Measurements from ENCODE around the gene IFT81. TPM values are rescaled to one million over a fixed set of nuclear protein-coding genes. Genes with fewer than 3 reads are reported as not detected.

Gene IFT81
- polyA plus RNA-seq, 6 donors from 2014 or later: 0.84 to 1.9 (median 1.4) TPM; not detected in 1

DNA sequence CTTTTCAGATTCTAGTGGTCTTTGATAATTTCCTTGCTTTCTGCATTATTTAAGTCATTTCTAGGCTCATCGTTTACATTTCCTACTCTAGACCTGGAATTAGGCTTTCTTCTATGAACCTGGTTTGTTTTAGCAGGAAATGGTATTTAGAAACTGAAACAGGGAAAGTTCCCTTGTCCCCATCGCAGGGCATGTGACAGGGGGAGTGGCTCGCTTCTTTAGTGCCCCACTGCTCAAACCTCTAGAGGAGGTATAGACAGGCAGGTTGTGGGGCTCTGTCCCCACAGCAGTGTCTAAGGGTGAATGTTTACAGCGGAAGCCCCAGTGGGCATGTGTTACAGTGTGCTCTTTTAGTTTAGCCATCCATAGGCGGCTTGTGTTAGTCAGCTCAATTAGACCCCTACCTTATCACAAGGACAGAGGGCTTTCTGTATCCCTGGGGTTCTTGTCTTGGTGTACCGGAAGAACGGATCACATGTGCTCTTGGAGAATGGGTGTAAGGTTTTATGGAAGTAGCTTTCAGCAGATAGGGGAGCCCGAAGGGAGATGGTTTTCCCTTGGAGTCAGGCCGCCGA, 25.0 kb downstream of the IFT81 start:
- Mint-ChIP-seq H3K36me3 (peaks cover 0 to 3% of the 10 kb centered on the region in 2 donors), H3K9me3 (peaks cover 0 to 2% (median 0%) of the 10 kb centered on the region in 7 donors), H3K27me3 (no peaks in the 10 kb centered on the region), H3K4me1 (peaks cover 10 to 18% (median 12%) of the 10 kb centered on the region in 3 donors), H3K27ac (peak overlapping the region in 4 of 6 donors; percentile 45 to 89 (median 86)), H3K4me3 (peak overlapping the region in 6 of 8 donors; percentile 34 to 86 (median 66))
- peak; percentile 81 to 84 for ATAC-seq (ENCODE audit: low read depth in 2 of 2)
- DNase-seq: peak; percentile 32

GRCh38 chr12:110156766-110157165, 32.6 kb downstream of the IFT81 start:
- Mint-ChIP-seq H3K4me1 (peaks cover 0 to 5% (median 0%) of the 10 kb centered on the region in 3 donors), H3K36me3 (peaks cover 9 to 18% of the 10 kb centered on the region in 2 donors), H3K9me3 (peaks cover 5 to 21% (median 14%) of the 10 kb centered on the region in 7 donors), H3K4me3 (no peak overlapping the region), H3K27ac (no peak overlapping the region), H3K27me3 (no peaks in the 10 kb centered on the region)
- no peak for DNase-seq
- ATAC-seq (ENCODE audit: low read depth in 2 of 2): no peak

DNA sequence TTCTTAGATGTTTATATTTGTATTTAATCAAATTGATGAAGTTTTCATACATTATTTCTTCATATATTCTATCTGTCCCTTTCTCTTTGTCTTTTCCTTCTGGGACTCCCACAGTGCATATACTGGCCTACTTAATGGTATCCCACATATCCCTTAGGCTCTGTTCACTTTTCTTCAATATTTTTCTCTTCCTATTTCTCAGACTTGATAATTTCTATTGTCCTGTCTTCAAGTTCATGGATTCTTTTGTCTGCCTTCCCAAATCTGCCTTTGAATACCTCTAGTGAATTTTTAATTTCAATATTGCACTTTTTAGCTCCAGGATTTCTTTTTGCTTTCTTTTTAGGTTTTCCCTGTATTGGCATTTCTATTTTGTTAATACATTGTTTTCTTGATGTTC, 33.4 kb downstream of the IFT81 start:
- Mint-ChIP-seq H3K27ac (peak overlapping the region in 1 of 6 donors; percentile 73), H3K9me3 (peaks cover 5 to 21% (median 14%) of the 10 kb centered on the region in 7 donors), H3K27me3 (no peaks in the 10 kb centered on the region), H3K4me1 (peaks cover 0 to 5% (median 0%) of the 10 kb centered on the region in 3 donors), H3K36me3 (peaks cover 9 to 18% of the 10 kb centered on the region in 2 donors), H3K4me3 (peak overlapping the region in 2 of 8 donors; percentile 35 to 73)
- no peak for DNase-seq
- ATAC-seq (ENCODE audit: low read depth in 2 of 2): no peak

DNA sequence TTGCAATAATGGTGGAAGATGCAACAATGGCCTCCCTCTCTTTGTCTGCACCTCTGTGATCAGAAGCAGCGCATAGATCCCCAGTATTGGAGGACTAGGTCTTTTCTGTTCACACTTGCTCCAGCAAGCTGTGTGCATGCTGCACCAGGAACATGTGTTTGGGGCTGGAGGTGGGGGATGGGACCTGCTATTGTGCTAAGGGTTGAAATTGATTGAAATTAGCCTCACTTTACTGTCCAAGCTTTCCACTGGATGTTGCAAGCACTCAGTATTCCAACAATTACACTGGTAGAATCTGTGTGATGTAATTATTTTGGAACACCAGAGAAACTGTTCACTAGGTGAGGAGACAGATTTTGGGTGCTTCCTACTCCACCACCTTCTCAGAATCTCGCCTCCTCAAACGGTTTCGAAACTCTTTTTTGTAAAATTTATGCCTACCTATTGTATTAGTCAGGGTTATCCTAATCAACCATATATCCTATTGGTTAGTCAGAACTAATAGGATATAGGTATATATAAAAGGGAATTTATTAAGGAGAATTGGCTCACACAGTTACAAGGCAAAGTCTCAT, 35.6 kb downstream of the IFT81 start:
- ATAC-seq (ENCODE audit: low read depth in 2 of 2) (no peak), DNase-seq (no peak)
- Mint-ChIP-seq H3K4me3 (no peak overlapping the region), H3K36me3 (peaks cover 9 to 23% of the 10 kb centered on the region in 2 donors), H3K9me3 (peaks cover 5 to 21% (median 14%) of the 10 kb centered on the region in 7 donors), H3K27me3 (no peaks in the 10 kb centered on the region), H3K4me1 (peaks cover 0 to 5% (median 0%) of the 10 kb centered on the region in 3 donors), H3K27ac (no peak overlapping the region)

DNA sequence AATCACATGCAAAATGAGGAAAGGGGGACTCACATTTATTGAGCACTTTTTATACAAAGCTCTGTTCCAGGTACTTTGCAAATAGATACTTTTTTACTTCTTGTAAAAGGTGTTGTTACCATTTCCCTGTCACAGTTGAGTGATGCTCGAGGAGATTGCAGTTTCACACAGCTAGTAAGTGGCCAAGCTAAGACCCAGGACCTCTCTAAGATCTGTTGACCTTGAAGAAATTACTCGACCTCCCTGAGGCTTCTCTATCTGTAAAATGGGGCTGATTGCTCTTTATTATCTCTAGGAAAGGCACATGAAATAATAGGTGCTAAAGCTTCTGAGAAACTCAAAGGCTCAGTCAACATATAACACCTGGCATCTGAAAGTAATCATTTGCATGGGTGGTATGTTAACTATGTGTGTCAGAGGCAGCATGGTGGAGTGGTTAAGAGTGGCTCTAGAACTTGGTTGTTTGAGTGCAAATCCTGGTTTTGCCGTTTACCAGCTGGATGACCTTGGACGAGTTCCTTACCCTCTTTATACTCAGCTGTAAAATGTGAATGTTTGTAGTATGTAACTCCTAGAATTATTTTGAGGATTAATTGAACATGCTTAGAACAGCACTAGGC, 41.5 kb downstream of the IFT81 start:
- no peak overlapping the region for H3K4me3 Mint-ChIP-seq
- ATAC-seq (ENCODE audit: low read depth in 2 of 2): peak in 1 of 2 donors; percentile 65
- no peaks in the 10 kb centered on the region for H3K9me3 Mint-ChIP-seq
- peaks cover 0 to 5% of the 10 kb centered on the region in 2 donors for H3K36me3 Mint-ChIP-seq
- no peak for DNase-seq
- H3K4me1 Mint-ChIP-seq: peaks cover 0 to 12% (median 9%) of the 10 kb centered on the region in 3 donors
- H3K27ac Mint-ChIP-seq: no peak overlapping the region
- H3K27me3 Mint-ChIP-seq: no peaks in the 10 kb centered on the region

DNA sequence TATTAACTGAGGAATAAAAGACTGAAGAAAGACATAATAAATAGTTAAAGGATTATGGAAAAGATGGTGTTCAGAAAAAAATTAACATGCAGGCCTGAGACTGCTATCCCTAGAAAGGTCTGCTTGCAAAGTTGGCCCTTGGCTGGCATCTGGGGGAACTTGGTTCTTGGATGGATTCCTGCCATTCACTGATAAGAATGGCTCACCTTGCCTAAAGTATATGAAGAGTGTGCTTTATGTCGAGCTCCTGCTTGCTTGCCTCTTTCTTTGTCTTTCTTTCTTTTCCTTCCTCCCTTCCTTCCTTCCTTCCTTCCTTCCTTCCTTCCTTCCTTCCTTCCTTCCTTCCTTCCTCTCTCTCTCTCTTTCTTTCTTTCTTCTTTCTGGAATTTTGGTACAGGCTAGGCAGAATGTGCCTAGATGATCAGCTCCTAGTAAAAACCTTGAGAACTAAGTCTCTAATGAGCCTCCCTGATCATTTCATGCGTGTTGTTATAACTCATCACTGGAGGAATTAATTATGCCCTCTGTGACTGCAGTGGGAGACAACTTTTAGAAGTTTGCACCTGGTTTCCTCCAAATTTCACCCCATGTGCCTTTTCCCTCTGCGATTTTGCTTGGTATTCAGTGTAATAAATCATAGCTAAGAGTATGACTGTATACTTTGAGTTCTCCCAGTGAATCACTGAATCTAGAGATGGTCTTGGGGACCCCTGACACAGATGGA, 44.7 kb downstream of the IFT81 start:
- Mint-ChIP-seq H3K36me3 (no peaks in the 10 kb centered on the region), H3K4me1 (peaks cover 0 to 12% (median 9%) of the 10 kb centered on the region in 3 donors), H3K27me3 (no peaks in the 10 kb centered on the region), H3K9me3 (no peaks in the 10 kb centered on the region), H3K4me3 (no peak overlapping the region), H3K27ac (no peak overlapping the region)
- ATAC-seq (ENCODE audit: low read depth in 2 of 2): no peak
- DNase-seq: no peak

- no peak for DNase-seq
- Mint-ChIP-seq H3K4me1 (peaks cover 0 to 4% (median 4%) of the 10 kb centered on the region in 3 donors), H3K27ac (peak overlapping the region in 1 of 6 donors; percentile 54), H3K27me3 (no peaks in the 10 kb centered on the region), H3K9me3 (no peaks in the 10 kb centered on the region), H3K4me3 (no peak overlapping the region), H3K36me3 (no peaks in the 10 kb centered on the region)
- no peak for ATAC-seq (ENCODE audit: low read depth in 2 of 2)
Observed at GRCh38 chr12:110170535-110171185, 46.5 kb downstream of the IFT81 start.

GRCh38 chr12:110171186-110171538, 47.0 kb downstream of the IFT81 start:
- Mint-ChIP-seq H3K4me3 (no peak overlapping the region), H3K27ac (no peak overlapping the region)

DNA sequence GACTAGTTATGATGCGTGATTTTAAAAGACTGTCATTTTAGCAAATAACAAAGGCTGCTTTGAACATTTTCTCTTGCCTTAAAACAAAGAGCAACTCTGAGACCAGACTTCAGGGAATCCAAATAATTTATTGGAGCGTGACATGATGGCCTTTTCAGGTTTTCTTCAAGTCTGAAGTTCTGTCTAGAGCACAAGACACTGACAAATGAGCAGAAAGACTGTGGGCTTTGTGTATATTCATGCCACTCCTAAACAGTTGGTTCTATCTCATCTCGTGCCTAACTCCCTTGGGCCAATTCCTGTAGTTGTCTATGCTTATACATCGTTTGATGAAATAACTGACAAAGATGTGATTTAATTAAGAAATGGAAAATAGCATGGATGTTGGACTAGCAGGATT, 47.5 kb downstream of the IFT81 start:
- H3K27me3 Mint-ChIP-seq: no peaks in the 10 kb centered on the region
- H3K9me3 Mint-ChIP-seq: no peaks in the 10 kb centered on the region

More at GRCh38 chr12:110171186-110171538, 47.0 kb downstream of the IFT81 start:
- no peaks in the 10 kb centered on the region for H3K27me3 Mint-ChIP-seq
- no peaks in the 10 kb centered on the region for H3K4me1 Mint-ChIP-seq
- DNase-seq (no peak), ATAC-seq (ENCODE audit: low read depth in 2 of 2) (no peak)
- no peaks in the 10 kb centered on the region for H3K36me3 Mint-ChIP-seq
- no peaks in the 10 kb centered on the region for H3K9me3 Mint-ChIP-seq

DNA sequence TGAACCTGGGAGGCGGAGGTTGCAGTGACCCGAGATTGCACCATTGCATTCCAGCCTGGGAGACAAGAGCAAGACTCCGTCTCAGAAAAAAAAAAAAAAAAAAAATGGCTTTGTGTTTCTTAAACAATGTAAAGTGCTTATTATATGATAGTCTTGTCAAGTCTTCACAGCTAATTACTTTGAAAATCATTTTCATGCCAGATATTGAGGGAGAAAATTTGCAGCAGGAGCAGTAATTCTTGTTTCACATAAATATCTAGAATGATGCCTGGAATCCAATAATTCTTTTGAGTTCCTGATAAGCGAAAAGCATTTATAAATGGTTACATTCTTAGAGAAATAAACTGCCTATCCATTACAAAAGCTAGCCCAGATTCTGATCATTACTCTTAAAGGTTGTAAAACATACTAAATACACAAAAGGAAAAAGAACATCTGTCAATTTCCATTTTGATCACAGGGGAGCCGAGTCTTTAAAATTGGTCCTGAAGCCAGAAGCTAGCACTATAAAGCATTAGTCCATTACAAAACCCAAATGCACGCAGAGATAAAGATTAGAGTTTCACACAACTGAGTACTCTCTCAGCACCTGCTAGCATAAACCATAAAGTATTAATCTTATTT, 50.3 kb downstream of the IFT81 start:
- Mint-ChIP-seq H3K4me3 (no peak overlapping the region), H3K27ac (no peak overlapping the region), H3K27me3 (no peaks in the 10 kb centered on the region), H3K36me3 (no peaks in the 10 kb centered on the region), H3K9me3 (no peaks in the 10 kb centered on the region), H3K4me1 (no peaks in the 10 kb centered on the region)
- DNase-seq (no peak), ATAC-seq (ENCODE audit: low read depth in 2 of 2) (no peak)

More for the DNA sequence above, 47.5 kb downstream of the IFT81 start:
- Mint-ChIP-seq H3K36me3 (no peaks in the 10 kb centered on the region), H3K4me1 (no peaks in the 10 kb centered on the region), H3K27ac (no peak overlapping the region), H3K4me3 (no peak overlapping the region)
- no peak for DNase-seq
- no peak for ATAC-seq (ENCODE audit: low read depth in 2 of 2)

- no peak for ATAC-seq (ENCODE audit: low read depth in 2 of 2)
- Mint-ChIP-seq H3K4me3 (no peak overlapping the region), H3K27me3 (no peaks in the 10 kb centered on the region), H3K9me3 (no peaks in the 10 kb centered on the region), H3K27ac (no peak overlapping the region), H3K36me3 (no peaks in the 10 kb centered on the region), H3K4me1 (no peaks in the 10 kb centered on the region)
- no peak for DNase-seq
Observed at GRCh38 chr12:110175201-110175600, 51.0 kb downstream of the IFT81 start.

DNA sequence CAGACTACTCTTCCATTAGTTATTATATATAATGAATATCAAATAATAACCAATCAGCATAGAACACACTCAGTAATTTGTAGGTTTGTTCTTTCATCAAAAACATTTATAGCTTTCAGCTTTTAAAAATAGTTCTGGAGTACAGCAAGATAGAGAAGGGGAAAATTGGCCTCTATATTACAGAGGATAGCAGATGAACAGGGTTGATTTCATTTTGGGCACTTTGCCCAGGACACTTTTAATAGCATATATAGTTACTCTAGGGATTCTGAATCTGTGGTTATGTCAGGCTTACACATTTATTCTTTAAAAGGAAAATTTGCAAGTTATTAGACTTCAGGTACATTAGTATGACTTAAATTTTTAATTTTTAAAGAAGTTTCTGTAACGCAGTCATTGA, 52.6 kb downstream of the IFT81 start:
- no peak for ATAC-seq (ENCODE audit: low read depth in 2 of 2)
- DNase-seq: no peak

DNA sequence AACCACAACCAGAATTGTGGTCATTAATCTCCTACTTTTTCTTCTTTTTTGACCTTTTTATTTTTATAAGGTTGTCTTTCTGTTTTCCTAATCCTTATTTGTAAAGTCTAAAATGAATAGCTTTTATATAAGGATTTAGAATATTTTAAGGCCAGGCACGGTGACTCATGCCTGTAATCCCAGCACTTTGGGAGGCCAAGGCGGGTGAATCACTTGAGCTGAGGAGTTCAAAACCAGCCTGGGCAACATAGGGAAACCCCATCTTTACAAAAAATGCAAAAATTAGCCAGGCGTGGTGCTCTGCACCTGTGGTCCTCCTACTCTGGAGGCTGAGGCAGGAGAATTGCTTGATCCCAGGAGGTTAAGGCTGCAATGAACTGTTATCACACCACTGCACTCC, 55.1 kb downstream of the IFT81 start:
- ATAC-seq (ENCODE audit: low read depth in 2 of 2): peak in 1 of 2 donors; percentile 30
- Mint-ChIP-seq H3K4me1 (no peaks in the 10 kb centered on the region), H3K36me3 (peaks cover 0 to 3% of the 10 kb centered on the region in 2 donors), H3K9me3 (no peaks in the 10 kb centered on the region), H3K27me3 (no peaks in the 10 kb centered on the region), H3K27ac (peak overlapping the region in 2 of 6 donors; percentile 67 to 76), H3K4me3 (no peak overlapping the region)
- no peak for DNase-seq

More for the DNA sequence above, 52.6 kb downstream of the IFT81 start:
- no peak overlapping the region for H3K27ac Mint-ChIP-seq
- H3K27me3 Mint-ChIP-seq: no peaks in the 10 kb centered on the region
- no peaks in the 10 kb centered on the region for H3K4me1 Mint-ChIP-seq
- H3K9me3 Mint-ChIP-seq: no peaks in the 10 kb centered on the region
- H3K36me3 Mint-ChIP-seq: peaks cover 0 to 3% of the 10 kb centered on the region in 2 donors
- no peak overlapping the region for H3K4me3 Mint-ChIP-seq
